Stimulated activated effector memory CD8-positive, alpha-beta T cell treated with anti-CD3 and anti-CD28 coated beads, Interleukin-12 subunit alpha, Interleukin-12 subunit beta, amount 100 ng/mL, for 72 hours (primary cell): ENCODE results near the gene IGSF23.

Source experiments
- ATAC-seq: fragments of 150-1000 bp; cut with Tn5 transposase; 2 replicates; pipeline ENCODE4 v1.10.0; 2021
- DNase-seq, 2 donors: peaks; one replicate each; pipeline ENCODE4 v3.0.0; 2021 to 2022; ENCODE audit warnings: low spot score in 2 of 2
- H3K27ac Mint-ChIP-seq: one replicate; pipeline ENCODE4 v1.8.0; 2022; ENCODE audit warnings: mild to moderate bottlenecking, mixed read lengths
- H3K36me3 Mint-ChIP-seq: one replicate; pipeline ENCODE4 v1.8.0; 2022; ENCODE audit warnings: mild to moderate bottlenecking, mixed read lengths
- H3K4me1 Mint-ChIP-seq: one replicate; pipeline ENCODE4 v1.8.0; 2022; ENCODE audit warnings: mixed read lengths
- H3K4me3 Mint-ChIP-seq: one replicate; pipeline ENCODE4 v1.8.0; 2022; ENCODE audit warnings: mild to moderate bottlenecking, mixed read lengths
- H3K9me3 Mint-ChIP-seq: one replicate; pipeline ENCODE4 v1.8.0; 2022; ENCODE audit warnings: mixed read lengths

Gene IGSF23

GRCh38 chr19:44637390-44637764 lies 24.0 kb downstream of the IGSF23 start:
- Mint-ChIP-seq H3K9me3 (no peaks in the 10 kb centered on the region), H3K4me1 (no peaks in the 10 kb centered on the region), H3K36me3 (no peaks in the 10 kb centered on the region), H3K27ac (no peak overlapping the region), H3K4me3 (no peak overlapping the region)
- no peak for DNase-seq
- no peak for ATAC-seq

- H3K4me1 Mint-ChIP-seq, result no peaks in the 10 kb centered on the region
- no peaks in the 10 kb centered on the region for H3K36me3 Mint-ChIP-seq
- DNase-seq, result no peak
- ATAC-seq, result no peak
- no peak overlapping the region for H3K27ac Mint-ChIP-seq
- H3K4me3 Mint-ChIP-seq, result no peak overlapping the region
- H3K9me3 Mint-ChIP-seq, result no peaks in the 10 kb centered on the region
Observed at GRCh38 chr19:44640518-44640917, 27.2 kb downstream of the IGSF23 start.

- Mint-ChIP-seq H3K36me3 (no peaks in the 10 kb centered on the region), H3K27ac (no peak overlapping the region), H3K4me1 (no peaks in the 10 kb centered on the region), H3K4me3 (no peak overlapping the region), H3K9me3 (no peaks in the 10 kb centered on the region)
- ATAC-seq (no peak), DNase-seq (no peak)
Observed at GRCh38 chr19:44641501-44642265, 28.3 kb downstream of the IGSF23 start.

- ATAC-seq, result no peak
- H3K9me3 Mint-ChIP-seq, result no peaks in the 10 kb centered on the region
- H3K36me3 Mint-ChIP-seq, result no peaks in the 10 kb centered on the region
- no peak for DNase-seq
- H3K4me1 Mint-ChIP-seq, result no peaks in the 10 kb centered on the region
- no peak overlapping the region for H3K4me3 Mint-ChIP-seq
- H3K27ac Mint-ChIP-seq, result no peak overlapping the region
Observed at GRCh38 chr19:44642377-44642776, 29.0 kb downstream of the IGSF23 start.

GRCh38 chr19:44643605-44644401 lies 30.4 kb downstream of the IGSF23 start, which contains the start of gene PVR:
TSS of gene PVR (plus strand) at chr19:44643910. CDS start at chr19:44644097, 187 bp downstream.
- DNase-seq (peak in 1 of 2 donors; percentile 59), ATAC-seq (peak; percentile 82)
- Mint-ChIP-seq H3K36me3 (no peaks in the 10 kb centered on the region), H3K27ac (no peak within 1 kb of the TSS), H3K9me3 (no peaks in the 10 kb centered on the region), H3K4me3 (peak within 1 kb of the TSS; percentile 63), H3K4me1 (no peaks in the 10 kb centered on the region)

- ATAC-seq (peak; percentile 50), DNase-seq (no peak)
- H3K9me3 Mint-ChIP-seq, result no peaks in the 10 kb centered on the region
- H3K4me1 Mint-ChIP-seq, result no peaks in the 10 kb centered on the region
- H3K4me3 Mint-ChIP-seq, result peak overlapping the region; percentile 63
- no peak overlapping the region for H3K27ac Mint-ChIP-seq
- H3K36me3 Mint-ChIP-seq, result no peaks in the 10 kb centered on the region
Observed at GRCh38 chr19:44644402-44645016, 31.1 kb downstream of the IGSF23 start.

GRCh38 chr19:44645407-44646048 lies 32.2 kb downstream of the IGSF23 start:
- DNase-seq (no peak), ATAC-seq (no peak)
- Mint-ChIP-seq H3K4me3 (no peak overlapping the region), H3K9me3 (no peaks in the 10 kb centered on the region), H3K36me3 (peaks cover 5% of the 10 kb centered on the region), H3K4me1 (no peaks in the 10 kb centered on the region), H3K27ac (no peak overlapping the region)

- ATAC-seq (no peak), DNase-seq (no peak)
- Mint-ChIP-seq H3K36me3 (peaks cover 9% of the 10 kb centered on the region), H3K4me3 (no peak overlapping the region), H3K4me1 (no peaks in the 10 kb centered on the region), H3K27ac (no peak overlapping the region), H3K9me3 (no peaks in the 10 kb centered on the region)
Observed at GRCh38 chr19:44646049-44646416, 32.7 kb downstream of the IGSF23 start.

- no peak for DNase-seq
- H3K4me1 Mint-ChIP-seq, result no peaks in the 10 kb centered on the region
- no peaks in the 10 kb centered on the region for H3K9me3 Mint-ChIP-seq
- H3K27ac Mint-ChIP-seq, result no peak overlapping the region
- H3K36me3 Mint-ChIP-seq, result peaks cover 9% of the 10 kb centered on the region
- ATAC-seq, result no peak
- no peak overlapping the region for H3K4me3 Mint-ChIP-seq
Observed at GRCh38 chr19:44647144-44647543, 33.8 kb downstream of the IGSF23 start.

GRCh38 chr19:44648631-44649251 lies 35.4 kb downstream of the IGSF23 start:
- H3K4me1 Mint-ChIP-seq, result no peaks in the 10 kb centered on the region
- no peak for ATAC-seq
- H3K9me3 Mint-ChIP-seq, result no peaks in the 10 kb centered on the region
- peaks cover 9% of the 10 kb centered on the region for H3K36me3 Mint-ChIP-seq
- H3K4me3 Mint-ChIP-seq, result no peak overlapping the region
- DNase-seq, result no peak
- no peak overlapping the region for H3K27ac Mint-ChIP-seq

GRCh38 chr19:44649578-44650145 lies 36.3 kb downstream of the IGSF23 start:
- no peak for ATAC-seq
- H3K9me3 Mint-ChIP-seq, result no peaks in the 10 kb centered on the region
- DNase-seq, result no peak
- H3K27ac Mint-ChIP-seq, result no peak overlapping the region
- peaks cover 9% of the 10 kb centered on the region for H3K36me3 Mint-ChIP-seq
- no peaks in the 10 kb centered on the region for H3K4me1 Mint-ChIP-seq
- no peak overlapping the region for H3K4me3 Mint-ChIP-seq

- ATAC-seq, result no peak
- peaks cover 13% of the 10 kb centered on the region for H3K4me1 Mint-ChIP-seq
- no peak overlapping the region for H3K27ac Mint-ChIP-seq
- H3K9me3 Mint-ChIP-seq, result no peaks in the 10 kb centered on the region
- DNase-seq, result no peak
- peaks cover 9% of the 10 kb centered on the region for H3K36me3 Mint-ChIP-seq
- no peak overlapping the region for H3K4me3 Mint-ChIP-seq
Observed at GRCh38 chr19:44653343-44653742, 40.0 kb downstream of the IGSF23 start.

GRCh38 chr19:44653977-44654774 lies 40.8 kb downstream of the IGSF23 start:
- no peak overlapping the region for H3K27ac Mint-ChIP-seq
- peaks cover 9% of the 10 kb centered on the region for H3K36me3 Mint-ChIP-seq
- peaks cover 13% of the 10 kb centered on the region for H3K4me1 Mint-ChIP-seq
- peak; percentile 33 to 74 for DNase-seq
- peak; percentile 87 for ATAC-seq
- no peak overlapping the region for H3K4me3 Mint-ChIP-seq
- no peaks in the 10 kb centered on the region for H3K9me3 Mint-ChIP-seq
